Subcutaneous abdominal adipose tissue (tissue), 5 donors: Measurements from ENCODE around the gene POLR3K.
A peak's percentile ranks its signal among the peaks of the same experiment; 100 is the strongest.

Experiments used
- H3K27ac ChIP-seq: one replicate; pipeline ENCODE4 v1.7.0; 2013; ENCODE audit warnings: low read depth, mild to moderate bottlenecking, inconsistent platforms, low read length, moderate library complexity
- H3K27me3 ChIP-seq, 5 donors: one replicate each; pipeline ENCODE4 v1.7.0; 2013; ENCODE audit warnings: low read length in 5 of 5, inconsistent platforms in 1 of 5; ENCODE audit not compliant: control insufficient read depth in 5 of 5, insufficient read depth in 4 of 5
- H3K36me3 ChIP-seq, 5 donors: one replicate each; pipeline ENCODE4 v1.7.0; 2013; ENCODE audit warnings: low read length in 5 of 5; ENCODE audit not compliant: control insufficient read depth in 5 of 5, insufficient read depth in 5 of 5
- H3K4me1 ChIP-seq, 5 donors: one replicate each; pipeline ENCODE4 v1.7.0; 2013; ENCODE audit warnings: low read length in 5 of 5, mild to moderate bottlenecking in 3 of 5, moderate library complexity in 1 of 5; ENCODE audit not compliant: control insufficient read depth in 5 of 5, insufficient read depth in 5 of 5
- H3K4me3 ChIP-seq, 5 donors: one replicate each; pipeline ENCODE4 v1.7.0; 2013; ENCODE audit warnings: low read length in 5 of 5, low read depth in 1 of 5
- H3K9ac ChIP-seq, 5 donors: one replicate each; pipeline ENCODE4 v1.7.0; 2013; ENCODE audit warnings: low read length in 5 of 5, mild to moderate bottlenecking in 4 of 5, moderate library complexity in 3 of 5
- H3K9me3 ChIP-seq, 5 donors: one replicate each; pipeline ENCODE4 v1.7.0; 2013; ENCODE audit warnings: low read length in 5 of 5; ENCODE audit not compliant: control insufficient read depth in 5 of 5
- donor health status: healthy.
- donor health status: healthy.
- donor health status: healthy.
- donor health status: healthy.
- donor health status: healthy.

POLR3K gene

GRCh38 chr16:79151-80054 lies 26.0 kb upstream of the POLR3K start:
- peaks cover 9 to 57% (median 50%) of the 10 kb centered on the region in 5 donors for H3K4me1 ChIP-seq
- peak overlapping the region in 3 of 5 donors; percentile 83 to 91 (median 85) for H3K9ac ChIP-seq
- H3K9me3 ChIP-seq = no peaks in the 10 kb centered on the region
- H3K27ac ChIP-seq = peak overlapping the region; percentile 82
- H3K36me3 ChIP-seq = peaks cover 0 to 31% (median 24%) of the 10 kb centered on the region in 5 donors
- H3K27me3 ChIP-seq = no peaks in the 10 kb centered on the region
- H3K4me3 ChIP-seq = peak overlapping the region in 4 of 5 donors; percentile 79 to 84 (median 81)

- H3K27me3 ChIP-seq = no peaks in the 10 kb centered on the region
- H3K36me3 ChIP-seq = peaks cover 0 to 23% (median 16%) of the 10 kb centered on the region in 5 donors
- H3K9ac ChIP-seq = peak overlapping the region; percentile 26 to 91 (median 83)
- peak overlapping the region; percentile 82 for H3K27ac ChIP-seq
- no peaks in the 10 kb centered on the region for H3K9me3 ChIP-seq
- H3K4me3 ChIP-seq = peak overlapping the region; percentile 57 to 84 (median 80)
- peaks cover 7 to 57% (median 49%) of the 10 kb centered on the region in 5 donors for H3K4me1 ChIP-seq
These were observed 25.2 kb upstream of the POLR3K start for GRCh38 chr16:78444-79150.

- Histone ChIP-seq H3K36me3 (peaks cover 0 to 20% (median 14%) of the 10 kb centered on the region in 5 donors), H3K4me1 (peaks cover 7 to 62% (median 54%) of the 10 kb centered on the region in 5 donors), H3K27ac (peak within 1 kb of the TSS; percentile 82), H3K9ac (peak within 1 kb of the TSS; percentile 26 to 91 (median 83)), H3K4me3 (peak within 1 kb of the TSS; percentile 57 to 84 (median 80)), H3K9me3 (no peaks in the 10 kb centered on the region), H3K27me3 (peaks cover 0 to 1% (median 0%) of the 10 kb centered on the region in 5 donors)
These were observed 24.5 kb upstream of the POLR3K start, which contains the start of gene MPG for GRCh38 chr16:77807-78443. TSS of gene MPG (plus strand) at chr16:78225. CDS start at chr16:78310, 85 bp downstream.

GRCh38 chr16:77273-77806 lies 23.9 kb upstream of the POLR3K start:
- H3K27ac ChIP-seq = peak overlapping the region; percentile 82
- H3K4me1 ChIP-seq = peaks cover 9 to 66% (median 58%) of the 10 kb centered on the region in 5 donors
- H3K4me3 ChIP-seq = peak overlapping the region in 4 of 5 donors; percentile 79 to 84 (median 81)
- no peaks in the 10 kb centered on the region for H3K9me3 ChIP-seq
- peak overlapping the region in 4 of 5 donors; percentile 62 to 85 (median 77) for H3K9ac ChIP-seq
- peaks cover 0 to 19% (median 11%) of the 10 kb centered on the region in 5 donors for H3K36me3 ChIP-seq
- peaks cover 0 to 2% (median 0%) of the 10 kb centered on the region in 5 donors for H3K27me3 ChIP-seq

GRCh38 chr16:76535-77272 lies 23.3 kb upstream of the POLR3K start:
- H3K9me3 ChIP-seq = no peaks in the 10 kb centered on the region
- peaks cover 0 to 2% (median 0%) of the 10 kb centered on the region in 5 donors for H3K27me3 ChIP-seq
- H3K4me1 ChIP-seq = peaks cover 9 to 69% (median 60%) of the 10 kb centered on the region in 5 donors
- peaks cover 0 to 16% (median 11%) of the 10 kb centered on the region in 5 donors for H3K36me3 ChIP-seq
- peak overlapping the region in 4 of 5 donors; percentile 15 to 85 (median 66) for H3K9ac ChIP-seq
- peak overlapping the region in 3 of 5 donors; percentile 79 to 84 (median 82) for H3K4me3 ChIP-seq
- H3K27ac ChIP-seq = peak overlapping the region; percentile 82

- Histone ChIP-seq H3K4me3 (peak overlapping the region in 2 of 5 donors; percentile 11 to 30), H3K27ac (peak overlapping the region; percentile 82), H3K4me1 (peaks cover 9 to 78% (median 69%) of the 10 kb centered on the region in 5 donors), H3K9ac (peak overlapping the region in 2 of 5 donors; percentile 12 to 56), H3K9me3 (no peaks in the 10 kb centered on the region), H3K36me3 (peaks cover 0 to 14% (median 10%) of the 10 kb centered on the region in 5 donors), H3K27me3 (peaks cover 0 to 5% (median 0%) of the 10 kb centered on the region in 5 donors)
These were observed 22.4 kb upstream of the POLR3K start for GRCh38 chr16:75580-76501.

- Histone ChIP-seq H3K9me3 (no peaks in the 10 kb centered on the region), H3K36me3 (peaks cover 0 to 6% (median 4%) of the 10 kb centered on the region in 5 donors), H3K27ac (peak overlapping the region; percentile 82), H3K4me3 (no peak overlapping the region), H3K27me3 (peaks cover 0 to 5% (median 0%) of the 10 kb centered on the region in 5 donors), H3K9ac (no peak overlapping the region), H3K4me1 (peaks cover 9 to 88% (median 77%) of the 10 kb centered on the region in 5 donors)
These were observed 21.4 kb upstream of the POLR3K start for GRCh38 chr16:74747-75334.
